GM19035 (cell line): ENCODE results near the gene ARPC4.

Experiments used
- ATAC-seq: cut with Tn5 transposase; IDR thresholded peaks from one replicate; pipeline ENCODE4 v1.9.1; 2021; ENCODE audit not compliant: unreplicated experiment

The ARPC4 gene

GRCh38 chr3:9792405-9793160 is at the start of gene ARPC4, which contains the start of gene TADA3:
TSS of gene ARPC4 (plus strand) at chr3:9793082. CDS start at chr3:9793122, 40 bp downstream.
TSS of gene TADA3 (minus strand) at chr3:9792473. CDS start at chr3:9791466, 1,007 bp downstream.
- peak; percentile 80 for ATAC-seq

DNA sequence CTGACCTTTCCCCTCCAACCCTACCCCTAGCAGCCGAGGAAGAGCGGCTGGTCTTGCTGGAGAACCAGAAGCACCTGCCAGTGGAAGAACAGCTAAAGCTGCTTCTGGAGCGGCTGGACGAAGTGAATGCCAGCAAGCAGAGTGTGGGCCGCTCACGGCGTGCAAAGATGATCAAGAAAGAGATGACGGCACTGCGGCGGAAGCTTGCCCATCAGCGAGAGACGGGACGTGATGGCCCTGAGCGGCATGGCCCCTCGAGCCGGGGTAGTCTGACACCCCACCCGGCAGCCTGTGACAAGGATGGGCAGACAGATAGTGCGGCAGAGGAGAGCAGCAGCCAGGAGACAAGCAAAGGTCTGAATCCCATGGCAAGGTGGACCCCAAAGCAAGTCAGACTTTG is 49.3 kb upstream of the ARPC4 start:
- no peak for ATAC-seq

- no peak for ATAC-seq
Measured at GRCh38 chr3:9744162-9744561, 48.7 kb upstream of the ARPC4 start.

DNA sequence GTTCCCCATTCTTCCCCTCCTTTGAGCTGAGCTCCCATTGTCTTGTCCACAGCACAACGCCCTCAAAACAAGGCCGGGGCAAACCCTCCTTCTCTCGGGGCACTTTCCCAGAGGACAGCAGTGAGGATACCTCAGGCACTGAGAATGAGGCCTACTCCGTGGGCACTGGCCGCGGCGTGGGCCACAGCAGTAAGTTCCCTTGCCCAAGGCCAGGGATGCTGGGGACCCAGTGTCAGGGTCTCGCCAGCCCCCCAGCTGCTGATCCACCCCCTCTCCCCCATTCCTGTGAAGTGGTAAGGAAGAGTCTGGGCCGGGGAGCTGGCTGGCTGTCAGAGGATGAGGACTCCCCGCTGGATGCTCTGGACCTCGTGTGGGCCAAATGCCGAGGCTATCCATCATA is 47.4 kb upstream of the ARPC4 start:
- ATAC-seq, result no peak

GRCh38 chr3:9746330-9746729 is 46.6 kb upstream of the ARPC4 start:
- no peak for ATAC-seq

GRCh38 chr3:9747267-9747666 is 45.6 kb upstream of the ARPC4 start:
- ATAC-seq, result no peak

GRCh38 chr3:9748031-9748430 is 44.9 kb upstream of the ARPC4 start:
- ATAC-seq, result no peak

- ATAC-seq, result no peak
Measured at GRCh38 chr3:9749296-9749644, 43.6 kb upstream of the ARPC4 start.

GRCh38 chr3:9749645-9750555 is 43.0 kb upstream of the ARPC4 start, which contains the start of gene OGG1:
TSS of gene OGG1 (plus strand) at chr3:9749952. CDS start at chr3:9750287, 335 bp downstream.
- ATAC-seq, result peak; percentile 92

DNA sequence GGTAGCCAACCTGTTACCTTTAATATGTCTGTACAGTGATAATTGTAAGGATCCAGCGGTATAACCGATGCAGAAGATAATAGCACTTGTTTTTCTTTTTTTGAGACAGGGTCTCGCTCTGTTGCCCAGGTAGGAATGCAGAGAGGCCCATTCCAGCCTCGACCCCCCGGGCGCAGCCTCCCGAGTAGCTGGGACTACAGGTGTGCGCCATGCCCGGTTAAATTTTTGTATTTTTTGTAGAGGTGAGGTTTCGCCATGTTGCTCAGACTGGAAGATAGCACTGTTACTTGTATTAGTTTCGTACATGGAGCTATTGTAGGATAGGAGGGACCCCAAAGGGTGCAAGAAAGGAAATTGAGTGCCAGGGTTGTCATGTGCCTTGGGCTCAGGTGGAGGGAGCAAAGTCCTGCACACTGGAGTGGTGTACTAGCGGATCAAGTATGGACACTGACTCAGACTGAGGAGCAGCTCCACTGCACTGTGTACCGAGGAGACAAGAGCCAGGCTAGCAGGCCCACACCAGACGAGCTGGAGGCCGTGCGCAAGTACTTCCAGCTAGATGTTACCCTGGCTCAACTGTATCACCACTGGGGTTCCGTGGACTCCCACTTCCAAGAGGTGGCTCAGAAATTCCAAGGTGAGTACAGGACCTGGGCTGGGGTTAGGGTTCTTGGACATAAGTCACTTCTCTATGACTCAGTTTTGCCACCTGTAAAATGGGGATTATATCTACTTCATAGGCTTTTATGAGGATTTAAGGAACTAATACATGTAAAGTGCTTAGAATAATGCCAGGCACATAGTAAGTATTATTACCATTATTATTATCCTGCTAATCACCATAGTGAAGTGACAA is 42.1 kb upstream of the ARPC4 start:
- no peak for ATAC-seq

- no peak for ATAC-seq
Measured at GRCh38 chr3:9754678-9755077, 38.2 kb upstream of the ARPC4 start.

GRCh38 chr3:9757427-9757826 is 35.5 kb upstream of the ARPC4 start:
- ATAC-seq, result no peak

GRCh38 chr3:9760779-9761505 is 31.9 kb upstream of the ARPC4 start:
- ATAC-seq, result no peak

- ATAC-seq, result no peak
Measured at GRCh38 chr3:9761919-9762318, 31.0 kb upstream of the ARPC4 start.

- no peak for ATAC-seq
Measured at GRCh38 chr3:9762871-9763270, 30.0 kb upstream of the ARPC4 start.

DNA sequence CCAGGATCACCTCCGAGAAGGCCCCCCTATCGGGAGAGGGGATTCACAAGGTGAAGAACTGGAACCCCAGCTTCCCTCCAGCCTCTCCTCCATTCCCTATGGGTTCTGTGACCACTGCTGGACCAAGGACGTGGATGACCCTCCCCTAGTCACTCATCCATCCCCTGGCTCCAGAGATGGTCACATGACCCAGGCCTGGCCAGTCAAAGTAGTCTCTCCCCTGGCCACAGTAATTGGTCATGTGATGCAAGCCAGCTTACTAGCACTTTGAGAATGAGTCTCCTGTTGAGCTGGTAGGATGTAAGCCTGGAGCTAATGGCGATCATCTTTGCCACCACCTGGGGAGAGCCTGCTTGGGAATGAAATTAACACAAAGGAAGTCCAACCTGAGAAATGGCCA is 27.0 kb upstream of the ARPC4 start:
- no peak for ATAC-seq

- no peak for ATAC-seq
Measured at GRCh38 chr3:9767418-9767817, 25.5 kb upstream of the ARPC4 start.

GRCh38 chr3:9768141-9768775 is 24.6 kb upstream of the ARPC4 start:
- ATAC-seq, result no peak

DNA sequence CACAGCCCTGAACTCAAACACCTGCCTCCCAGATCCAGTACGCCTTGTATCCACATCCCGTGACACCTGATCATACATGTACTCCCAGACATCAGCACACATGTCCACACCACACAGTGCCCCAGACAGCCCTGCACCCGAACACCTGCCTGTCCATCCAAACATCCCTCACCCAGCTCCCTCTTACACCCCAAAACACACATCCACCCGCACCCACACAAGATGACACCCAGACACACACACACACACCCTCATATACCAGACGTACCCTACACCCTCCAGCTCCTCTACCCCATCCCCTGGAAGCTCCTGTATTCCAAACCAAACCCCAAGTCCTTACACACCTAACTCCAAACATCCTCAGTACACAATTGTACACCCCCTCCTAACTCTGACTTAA is 23.9 kb upstream of the ARPC4 start:
- no peak for ATAC-seq
